Measurements from ENCODE around the gene TMC7.
"Not testable (repeated sequence)": the region's sequence is repeated elsewhere in the genome, so short reads cannot be mapped to it uniquely, and the experiment has no call there.

TMC7 gene

GRCh38 chr16:18979936-18980335 lies 3.8 kb upstream of the TMC7 start:
- DNase-seq (ENCODE audit: low read depth, low spot score) = no peak

GRCh38 chr16:18984435-18985005 lies 786 bp downstream of the TMC7 start:
- DNase-seq (ENCODE audit: low read depth, low spot score) = no peak

- not testable (repeated sequence) for DNase-seq (ENCODE audit: low read depth, low spot score)
Observed at GRCh38 chr16:18985256-18985655, 1.5 kb downstream of the TMC7 start.

- DNase-seq (ENCODE audit: low read depth, low spot score) = not testable (repeated sequence)
Observed at GRCh38 chr16:18991731-18992130, 8.0 kb downstream of the TMC7 start.

GRCh38 chr16:18993531-18993930 lies 9.8 kb downstream of the TMC7 start:
- not testable (repeated sequence) for DNase-seq (ENCODE audit: low read depth, low spot score)

GRCh38 chr16:18994181-18994580 lies 10.4 kb downstream of the TMC7 start:
- DNase-seq (ENCODE audit: low read depth, low spot score) = not testable (repeated sequence)

GRCh38 chr16:18995406-18995805 lies 11.7 kb downstream of the TMC7 start:
- DNase-seq (ENCODE audit: low read depth, low spot score) = not testable (repeated sequence)

GRCh38 chr16:18996536-18996935 lies 12.8 kb downstream of the TMC7 start:
- not testable (repeated sequence) for DNase-seq (ENCODE audit: low read depth, low spot score)

- DNase-seq (ENCODE audit: low read depth, low spot score) = not testable (repeated sequence)
Observed at GRCh38 chr16:18997001-18997400, 13.3 kb downstream of the TMC7 start.

- DNase-seq (ENCODE audit: low read depth, low spot score) = no peak
Observed at GRCh38 chr16:18999045-18999393, 15.3 kb downstream of the TMC7 start.

- DNase-seq (ENCODE audit: low read depth, low spot score) = no peak
Observed at GRCh38 chr16:19001788-19002187, 18.1 kb downstream of the TMC7 start.

- DNase-seq (ENCODE audit: low read depth, low spot score) = no peak
Observed at GRCh38 chr16:19003935-19004334, 20.2 kb downstream of the TMC7 start.

GRCh38 chr16:19005561-19006445 lies 22.1 kb downstream of the TMC7 start:
- DNase-seq (ENCODE audit: low read depth, low spot score) = no peak

GRCh38 chr16:19006446-19007315 lies 22.9 kb downstream of the TMC7 start:
- no peak for DNase-seq (ENCODE audit: low read depth, low spot score)

GRCh38 chr16:19008245-19009169 lies 24.8 kb downstream of the TMC7 start:
- DNase-seq (ENCODE audit: low read depth, low spot score) = no peak

- DNase-seq (ENCODE audit: low read depth, low spot score) = no peak
Observed at GRCh38 chr16:19011169-19011731, 27.5 kb downstream of the TMC7 start.

- DNase-seq (ENCODE audit: low read depth, low spot score) = no peak
Observed at GRCh38 chr16:19014461-19014860, 30.7 kb downstream of the TMC7 start.

- DNase-seq (ENCODE audit: low read depth, low spot score) = no peak
Observed at GRCh38 chr16:19017179-19017578, 33.4 kb downstream of the TMC7 start.

- no peak for DNase-seq (ENCODE audit: low read depth, low spot score)
Observed at GRCh38 chr16:19020689-19021088, 37.0 kb downstream of the TMC7 start.

GRCh38 chr16:19021747-19022146 lies 38.0 kb downstream of the TMC7 start:
- no peak for DNase-seq (ENCODE audit: low read depth, low spot score)

GRCh38 chr16:19027416-19027815 lies 43.7 kb downstream of the TMC7 start:
- DNase-seq (ENCODE audit: low read depth, low spot score) = no peak
